GM10847 (cell line): ENCODE results near the gene DYNLL2.

ENCODE experiments used
- POLR2A ChIP-seq: IDR thresholded peaks from 2 replicates; pipeline ENCODE4 v1.6.1; 2011; ENCODE audit not compliant: insufficient read length; ENCODE audit errors: extremely low read depth

The DYNLL2 gene

GRCh38 chr17:58120195-58120822 is 37.1 kb downstream of the DYNLL2 start:
- TF ChIP-seq POLR2A, result no peak

- TF ChIP-seq POLR2A, result no peak
These were observed 38.7 kb downstream of the DYNLL2 start for GRCh38 chr17:58121925-58122324.

GRCh38 chr17:58127846-58128245 is 44.6 kb downstream of the DYNLL2 start:
- no peak for TF ChIP-seq POLR2A

DNA sequence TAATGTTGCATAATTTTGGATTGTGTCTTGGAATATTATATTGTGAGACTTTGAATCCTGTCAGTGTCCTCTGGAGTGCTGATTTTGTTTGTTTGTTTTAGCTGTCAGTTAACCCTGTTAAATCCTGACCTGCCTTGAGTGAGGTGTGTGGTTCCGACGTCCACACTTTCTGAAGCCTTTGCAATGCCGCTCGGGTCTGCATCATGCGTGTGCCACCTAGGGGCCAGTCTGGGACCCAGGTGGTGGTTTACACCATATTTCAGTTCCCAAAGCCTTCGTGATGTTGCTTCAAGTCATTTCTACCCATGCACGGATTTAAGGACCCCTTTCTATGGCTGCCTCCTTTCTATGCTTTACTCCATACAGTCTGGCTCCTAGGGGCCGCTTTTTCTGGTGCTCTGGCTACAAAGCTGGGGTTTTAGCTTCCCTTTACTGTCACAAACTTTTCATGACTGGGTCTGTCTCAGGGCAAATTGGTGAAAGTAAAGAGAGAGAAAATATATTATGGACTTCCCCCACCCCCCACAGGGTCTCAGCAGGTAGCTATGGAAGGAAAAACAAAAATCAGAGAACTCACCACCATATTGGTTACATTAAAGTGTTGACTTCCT is 53.6 kb downstream of the DYNLL2 start:
- no peak for TF ChIP-seq POLR2A

DNA sequence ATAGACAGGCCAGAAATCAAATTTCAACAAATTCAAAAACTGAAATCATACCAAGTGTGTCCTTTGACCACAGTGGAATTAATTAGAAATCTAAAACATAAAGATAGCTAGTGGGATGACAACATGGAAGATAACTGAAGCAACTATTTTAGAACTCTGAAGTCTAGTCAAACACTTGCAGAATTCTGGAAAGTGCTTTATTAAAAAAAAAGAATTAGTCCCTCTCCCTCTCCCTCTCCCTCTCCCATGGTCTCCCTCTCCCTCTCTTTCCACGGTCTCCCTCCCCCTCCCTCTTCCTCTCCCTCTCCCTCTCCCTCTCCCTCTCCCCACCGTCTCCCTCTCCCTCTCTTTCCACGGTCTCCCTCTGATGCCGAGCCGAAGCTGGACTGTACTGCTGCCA is 58.3 kb downstream of the DYNLL2 start:
- TF ChIP-seq POLR2A, result no peak

DNA sequence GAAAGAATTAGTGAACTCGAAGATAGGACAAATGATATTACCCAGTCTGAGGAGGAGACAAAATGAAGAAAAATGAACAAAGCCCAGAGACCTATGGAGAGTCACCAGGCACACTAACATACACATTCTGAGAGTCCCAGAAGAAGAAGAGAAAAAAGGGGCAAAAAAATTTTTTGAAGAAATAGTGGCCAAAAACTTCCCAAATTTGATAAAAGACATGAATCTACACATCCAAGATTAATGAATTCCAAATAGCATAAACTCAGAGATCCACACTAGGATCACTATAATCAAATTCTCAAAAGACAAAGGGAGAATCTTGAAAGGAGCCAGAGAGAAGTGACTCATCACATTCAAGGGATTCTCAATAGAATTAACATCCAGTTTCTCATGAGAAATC is 61.6 kb downstream of the DYNLL2 start:
- TF ChIP-seq POLR2A, result no peak
